Mesendoderm (in vitro differentiated cells): ENCODE results near the gene FCER1G.
"Not testable (repeated sequence)": the region's sequence is repeated elsewhere in the genome, so short reads cannot be mapped to it uniquely, and the experiment has no call there.

Source experiments
- DNase-seq: peaks from one replicate; pipeline ENCODE4 v3.0.0; 2013
- H2AK5ac ChIP-seq: 2 replicates; pipeline ENCODE4 v1.6.1; 2013; ENCODE audit warnings: low read length, inconsistent platforms
- H2BK120ac ChIP-seq: 2 replicates; pipeline ENCODE4 v1.6.1; 2013; ENCODE audit warnings: low read depth, mild to moderate bottlenecking, low read length, moderate library complexity, mixed read lengths
- H2BK15ac ChIP-seq: replicated peaks from 2 replicates; pipeline ENCODE4 v1.6.1; 2013; ENCODE audit warnings: low read depth, mild to moderate bottlenecking, moderate library complexity
- H2BK5ac ChIP-seq: 2 replicates; pipeline ENCODE4 v1.6.1; 2013; ENCODE audit warnings: low read length, inconsistent platforms
- H3K18ac ChIP-seq: 2 replicates; pipeline ENCODE4 v1.6.1; 2013; ENCODE audit warnings: mild to moderate bottlenecking, low read length, mixed read lengths
- H3K23ac ChIP-seq: one replicate; pipeline ENCODE4 v1.6.1; 2013; ENCODE audit warnings: low read length
- H3K27ac ChIP-seq: 2 replicates; pipeline ENCODE4 v1.5.1; 2013; ENCODE audit warnings: low read depth, mild to moderate bottlenecking, inconsistent platforms, low read length, moderate library complexity
- H3K27me3 ChIP-seq: 2 replicates; pipeline ENCODE4 v1.6.1; 2013; ENCODE audit warnings: low read length, control low read depth, mild to moderate bottlenecking, inconsistent platforms; ENCODE audit not compliant: insufficient read depth, poor library complexity
- H3K36me3 ChIP-seq: 2 replicates; pipeline ENCODE4 v1.6.1; 2013; ENCODE audit warnings: low read length, inconsistent platforms; ENCODE audit not compliant: control insufficient read depth, insufficient read depth
- H3K4ac ChIP-seq: one replicate; pipeline ENCODE4 v1.6.1; 2013; ENCODE audit warnings: low read depth, mild to moderate bottlenecking, low read length, moderate library complexity
- H3K4me1 ChIP-seq: 2 replicates; pipeline ENCODE4 v1.6.1; 2013; ENCODE audit warnings: low read depth, low read length, inconsistent platforms; ENCODE audit not compliant: control insufficient read depth
- H3K4me2 ChIP-seq: 2 replicates; pipeline ENCODE4 v1.6.1; 2013; ENCODE audit warnings: low read length
- H3K4me3 ChIP-seq: 2 replicates; pipeline ENCODE4 v1.5.1; 2013; ENCODE audit warnings: mild to moderate bottlenecking, low read length
- H3K56ac ChIP-seq: one replicate; pipeline ENCODE4 v1.6.1; 2013; ENCODE audit warnings: low read length
- H3K79me1 ChIP-seq: 2 replicates; pipeline ENCODE4 v1.6.1; 2013; ENCODE audit warnings: low read length, inconsistent platforms
- H3K79me2 ChIP-seq: 2 replicates; pipeline ENCODE4 v1.6.1; 2013; ENCODE audit warnings: mild to moderate bottlenecking, low read length; ENCODE audit not compliant: control insufficient read depth, insufficient read depth
- H3K9ac ChIP-seq: 2 replicates; pipeline ENCODE4 v1.6.1; 2013; ENCODE audit warnings: low read length, inconsistent platforms
- H4K5ac ChIP-seq: one replicate; pipeline ENCODE4 v1.6.1; 2013; ENCODE audit warnings: low read length
- H4K8ac ChIP-seq: one replicate; pipeline ENCODE4 v1.6.1; 2013; ENCODE audit warnings: low read depth, mild to moderate bottlenecking, control low read depth, low read length, moderate library complexity
- WGBS: extraction: QIAGEN DNeasy Blood & Tissue Kit; methylation state at CpG from one replicate; pipeline ENCODE4 v1.1.7; 2013; ENCODE audit warnings: low lambda C conversion rate, missing lambda C conversion rate; ENCODE audit not compliant: insufficient coverage; ENCODE audit errors: extremely low coverage; 5-methylcytosine and 5-hydroxymethylcytosine counted together

Gene FCER1G

DNA sequence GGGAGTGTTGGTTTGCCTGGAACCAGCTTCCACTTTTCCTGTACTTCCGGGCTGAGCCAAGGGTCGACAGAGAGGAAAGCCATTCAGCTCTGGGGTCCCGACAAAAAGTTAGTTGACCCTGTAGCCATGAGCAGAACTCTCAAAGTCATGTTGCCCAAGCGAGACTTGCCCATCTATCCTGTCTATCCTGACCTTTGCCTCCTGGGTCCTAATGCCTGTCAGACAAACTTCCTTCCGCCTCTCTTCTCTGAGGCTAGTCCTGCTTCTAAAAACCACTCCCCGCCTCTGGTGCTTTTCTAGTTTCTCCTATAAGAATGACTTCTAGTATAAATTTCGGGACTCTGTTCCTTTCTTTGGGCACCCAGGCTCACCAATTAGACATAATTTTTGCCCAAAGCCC is 35.7 kb downstream of the FCER1G start:
- no peak for DNase-seq
- WGBS = no CpG with 5 or more reads among the region's 7 CpGs
- H3K4me1 ChIP-seq = no peaks in the 10 kb centered on the region
- H3K4ac ChIP-seq = no peak overlapping the region
- H3K4me3 ChIP-seq = no peak overlapping the region
- no peak overlapping the region for H4K5ac ChIP-seq
- H3K79me2 ChIP-seq = no peaks in the 10 kb centered on the region
- no peak overlapping the region for H2BK5ac ChIP-seq
- no peaks in the 10 kb centered on the region for H3K27me3 ChIP-seq
- no peak overlapping the region for H2AK5ac ChIP-seq
- H3K56ac ChIP-seq = no peak overlapping the region
- no peaks in the 10 kb centered on the region for H3K36me3 ChIP-seq
- no peak overlapping the region for H3K23ac ChIP-seq
- no peak overlapping the region for H3K4me2 ChIP-seq
- H3K27ac ChIP-seq = no peak overlapping the region
- no peak overlapping the region for H4K8ac ChIP-seq
- H2BK120ac ChIP-seq = no peak overlapping the region
- H3K18ac ChIP-seq = no peak overlapping the region
- no peak overlapping the region for H2BK15ac ChIP-seq
- no peaks in the 10 kb centered on the region for H3K79me1 ChIP-seq
- H3K9ac ChIP-seq = no peak overlapping the region

DNA sequence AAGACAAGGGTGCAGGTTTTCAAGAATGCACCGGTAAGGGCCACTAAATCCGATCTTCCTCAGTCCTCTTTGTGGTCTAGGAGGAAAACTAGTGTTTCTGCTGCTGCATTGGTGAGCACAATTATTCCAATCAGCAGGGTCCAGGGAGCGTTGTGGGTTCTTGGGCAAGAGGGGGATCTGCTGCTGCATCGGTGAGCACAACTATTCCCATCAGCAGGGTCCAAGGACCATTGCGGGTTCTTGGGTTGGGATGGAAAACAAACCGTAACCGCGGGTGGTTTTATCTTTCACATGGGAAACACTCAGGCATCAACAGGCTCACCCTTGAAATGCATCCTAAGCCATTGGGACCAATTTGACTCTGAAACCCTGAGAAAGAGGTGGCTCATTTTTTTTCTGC is 36.5 kb downstream of the FCER1G start:
- Histone ChIP-seq H3K4me1 (no peaks in the 10 kb centered on the region), H2BK15ac (no peak overlapping the region), H2BK120ac (no peak overlapping the region), H3K56ac (no peak overlapping the region), H4K8ac (no peak overlapping the region), H2AK5ac (no peak overlapping the region), H3K27me3 (no peaks in the 10 kb centered on the region), H4K5ac (no peak overlapping the region), H3K79me1 (no peaks in the 10 kb centered on the region), H3K79me2 (no peaks in the 10 kb centered on the region), H3K18ac (no peak overlapping the region), H3K9ac (no peak overlapping the region), H3K36me3 (no peaks in the 10 kb centered on the region), H3K4ac (no peak overlapping the region), H3K27ac (no peak overlapping the region), H3K4me3 (no peak overlapping the region), H2BK5ac (no peak overlapping the region), H3K4me2 (no peak overlapping the region), H3K23ac (no peak overlapping the region)
- WGBS = no CpG with 5 or more reads among the region's 8 CpGs
- no peak for DNase-seq

DNA sequence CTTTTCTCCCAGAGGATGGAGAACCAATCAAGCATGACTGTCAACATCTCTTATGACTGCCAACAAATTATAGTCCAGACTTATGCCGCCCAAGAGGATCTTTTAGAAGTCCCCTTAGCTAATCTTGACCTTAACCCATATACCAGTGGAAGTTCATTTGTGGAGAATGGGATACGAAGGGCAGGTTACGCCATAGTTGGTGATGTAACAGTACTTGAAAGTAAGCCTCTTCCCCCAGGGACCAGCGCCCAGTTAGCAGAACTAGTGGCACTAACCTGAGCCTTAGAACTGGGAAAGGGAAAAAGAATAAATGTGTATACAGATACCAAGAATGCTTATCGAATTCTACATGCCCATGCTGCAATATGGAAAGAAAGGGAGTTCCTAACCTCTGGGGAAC is 40.2 kb downstream of the FCER1G start:
- H2BK5ac ChIP-seq, H3K79me2 ChIP-seq, H3K9ac ChIP-seq, H2BK15ac ChIP-seq, DNase-seq, H3K4me3 ChIP-seq, H2BK120ac ChIP-seq, H2AK5ac ChIP-seq, H3K4ac ChIP-seq, H3K18ac ChIP-seq, H3K23ac ChIP-seq, H4K8ac ChIP-seq, H3K4me2 ChIP-seq, H3K79me1 ChIP-seq, H4K5ac ChIP-seq, H3K36me3 ChIP-seq, H3K27ac ChIP-seq, H3K4me1 ChIP-seq: not testable (repeated sequence)
- Histone ChIP-seq H3K27me3 (peaks cover 14% of the 10 kb centered on the region), H3K56ac (peak overlapping the region; percentile 49)
- WGBS = no CpG with 5 or more reads among the region's 5 CpGs

DNA sequence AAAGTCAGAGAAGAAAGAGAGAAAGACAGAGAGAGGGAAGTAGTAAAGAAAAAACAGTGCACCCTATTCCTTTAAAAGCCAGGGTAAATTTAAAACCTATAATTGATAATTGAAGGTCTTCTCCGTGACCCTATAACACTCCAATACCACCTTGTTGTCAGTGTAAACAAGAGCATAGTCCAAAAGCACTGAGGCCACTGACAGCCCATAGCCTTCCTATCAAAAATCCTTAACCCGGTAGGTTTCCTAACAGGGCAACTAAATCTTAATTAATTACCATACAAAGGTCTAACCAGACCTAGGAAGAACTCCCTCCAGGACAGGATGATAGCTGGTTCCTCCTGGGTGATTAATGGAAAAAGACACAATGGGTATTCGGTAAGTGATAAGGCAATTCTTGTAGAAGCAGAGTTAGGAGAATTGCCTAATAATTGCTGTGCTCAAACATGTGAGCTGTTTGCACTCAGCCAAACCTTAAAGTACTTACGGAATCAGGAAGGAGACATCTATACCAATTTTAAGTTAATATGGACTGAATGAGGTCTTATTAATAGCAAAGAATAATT is 40.9 kb downstream of the FCER1G start:
- H2BK5ac ChIP-seq, H3K27ac ChIP-seq, H2AK5ac ChIP-seq, H3K4me2 ChIP-seq, H3K79me1 ChIP-seq, H3K36me3 ChIP-seq, H3K4ac ChIP-seq, H3K18ac ChIP-seq, H3K79me2 ChIP-seq, H3K4me1 ChIP-seq, H3K9ac ChIP-seq, H4K5ac ChIP-seq, H4K8ac ChIP-seq, H2BK120ac ChIP-seq, H3K56ac ChIP-seq, H2BK15ac ChIP-seq, H3K4me3 ChIP-seq, H3K23ac ChIP-seq: not testable (repeated sequence)
- H3K27me3 ChIP-seq = peaks cover 16% of the 10 kb centered on the region
- DNase-seq = peak; percentile 88
- WGBS = no CpG with 5 or more reads among the region's 4 CpGs

DNA sequence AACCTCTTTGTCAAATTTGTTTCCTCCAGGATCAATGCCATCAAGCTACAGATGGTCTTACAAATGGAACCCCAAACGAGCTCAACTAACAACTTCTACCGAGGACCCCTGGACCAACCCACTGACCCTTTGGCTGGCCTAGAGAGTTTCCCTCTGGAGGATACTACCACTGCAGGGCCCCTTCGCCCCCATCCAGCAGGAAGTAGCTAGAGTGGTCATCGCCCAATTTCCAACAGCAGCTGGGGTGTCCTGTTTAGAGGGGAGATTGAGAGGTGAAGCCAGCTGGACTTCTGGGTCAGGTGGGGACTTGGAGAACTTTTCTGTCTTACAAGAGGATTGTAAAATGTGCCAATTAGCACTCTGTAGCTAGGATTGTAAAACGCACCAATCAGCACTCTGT is 42.0 kb downstream of the FCER1G start:
- not testable (repeated sequence) for H4K8ac ChIP-seq, H3K56ac ChIP-seq, H4K5ac ChIP-seq, H3K18ac ChIP-seq, H2BK5ac ChIP-seq, H3K23ac ChIP-seq, H3K4ac ChIP-seq, H3K9ac ChIP-seq, H3K4me2 ChIP-seq, H3K4me1 ChIP-seq, H3K27ac ChIP-seq, H3K79me1 ChIP-seq, H3K36me3 ChIP-seq, H2BK120ac ChIP-seq, H2AK5ac ChIP-seq, H3K4me3 ChIP-seq, DNase-seq, H2BK15ac ChIP-seq, H3K79me2 ChIP-seq
- WGBS = no CpG with 5 or more reads among the region's 5 CpGs
- H3K27me3 ChIP-seq = peaks cover 16% of the 10 kb centered on the region
